22Rv1 (cell line): ENCODE results near the gene BOD1.
"Not testable (repeated sequence)": the region's sequence is repeated elsewhere in the genome, so short reads cannot be mapped to it uniquely, and the experiment has no call there.

Source experiments
- H3K27ac ChIP-seq: fragments of 450-650 bp; 2 replicates; pipeline ENCODE4 v1.5.1; 2017
- CTCF ChIP-seq: fragments of 450-650 bp; IDR thresholded peaks from 2 replicates; pipeline ENCODE4 v1.5.1; 2017; ENCODE audit warnings: mild to moderate bottlenecking
- ZFX ChIP-seq: fragments of 450-650 bp; IDR thresholded peaks from 2 replicates; pipeline ENCODE4 v1.6.1; 2017; ENCODE audit warnings: antibody characterized with exemption, borderline replicate concordance

BOD1 gene

GRCh38 chr5:173598686-173599085 is 17.8 kb downstream of the BOD1 start:
- TF ChIP-seq CTCF: no peak
- no peak overlapping the region for H3K27ac ChIP-seq

- no peak for TF ChIP-seq CTCF
- no peak for TF ChIP-seq ZFX
- H3K27ac ChIP-seq: no peak overlapping the region
Measured at GRCh38 chr5:173597304-173597703, 19.1 kb downstream of the BOD1 start.

- TF ChIP-seq ZFX (no peak), CTCF (no peak)
- H3K27ac ChIP-seq: no peak overlapping the region
Measured at GRCh38 chr5:173595841-173596240, 20.6 kb downstream of the BOD1 start.

- no peak for TF ChIP-seq CTCF
- no peak for TF ChIP-seq ZFX
- H3K27ac ChIP-seq: no peak overlapping the region
Measured at GRCh38 chr5:173594061-173594460, 22.4 kb downstream of the BOD1 start.

- H3K27ac ChIP-seq: no peak overlapping the region
- no peak for TF ChIP-seq ZFX
- TF ChIP-seq CTCF: peak; percentile 81
Measured at GRCh38 chr5:173592050-173592669, 24.3 kb downstream of the BOD1 start.

- no peak overlapping the region for H3K27ac ChIP-seq
- TF ChIP-seq CTCF (no peak), ZFX (no peak)
Measured at GRCh38 chr5:173591056-173591514, 25.4 kb downstream of the BOD1 start.

- no peak overlapping the region for H3K27ac ChIP-seq
- TF ChIP-seq ZFX: no peak
- no peak for TF ChIP-seq CTCF
Measured at GRCh38 chr5:173590436-173591055, 25.9 kb downstream of the BOD1 start.

- not testable (repeated sequence) for H3K27ac ChIP-seq
Measured at GRCh38 chr5:173586133-173586532, 30.3 kb downstream of the BOD1 start.
